HG03442 (cell line): Measurements from ENCODE around the gene ST7L.

Experiments used
- ATAC-seq: cut with Tn5 transposase; IDR thresholded peaks from one replicate; pipeline ENCODE4 v1.9.1; 2021; ENCODE audit warnings: mild to moderate bottlenecking, moderate library complexity; ENCODE audit not compliant: unreplicated experiment

Gene ST7L

DNA sequence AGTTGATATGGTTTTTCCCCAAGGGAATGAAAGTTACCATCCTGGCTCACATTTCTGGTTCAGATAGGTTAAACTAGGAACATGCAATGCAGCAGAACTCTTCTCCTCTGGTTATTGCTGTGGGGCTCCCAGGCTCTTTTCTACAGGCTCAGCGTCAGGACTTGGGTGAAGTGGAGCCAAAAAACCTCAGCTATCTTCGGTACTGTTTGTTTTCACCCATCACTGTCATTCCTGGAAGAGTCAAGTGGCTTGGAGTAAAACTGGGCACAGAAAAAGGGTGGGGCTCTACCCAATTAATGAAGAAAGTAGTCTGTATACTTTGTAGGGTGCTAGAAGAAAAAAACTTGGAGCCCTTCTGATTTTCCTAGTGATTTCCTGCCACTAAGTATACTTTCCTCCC is 100.8 kb downstream of the ST7L start:
- ATAC-seq, result no peak

DNA sequence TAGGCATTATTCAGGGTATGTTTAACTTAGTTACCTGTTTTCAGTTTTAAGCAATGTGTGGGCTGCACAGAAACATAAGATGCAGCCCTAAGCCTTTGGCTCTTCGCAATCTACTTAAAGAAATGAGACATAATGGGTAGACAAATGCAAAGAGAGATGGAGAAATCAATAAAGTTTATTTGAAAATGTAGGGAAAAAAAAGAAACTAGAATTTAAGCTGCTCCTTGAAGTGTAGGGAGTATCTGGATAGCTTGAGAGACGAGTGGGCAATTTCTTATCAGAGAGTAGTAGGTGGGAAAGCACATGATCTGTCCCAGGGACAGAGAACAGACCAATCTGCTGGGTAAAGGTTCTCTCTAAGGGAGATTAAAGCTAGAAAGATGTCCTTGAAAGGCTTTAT is 101.3 kb downstream of the ST7L start:
- ATAC-seq, result no peak

DNA sequence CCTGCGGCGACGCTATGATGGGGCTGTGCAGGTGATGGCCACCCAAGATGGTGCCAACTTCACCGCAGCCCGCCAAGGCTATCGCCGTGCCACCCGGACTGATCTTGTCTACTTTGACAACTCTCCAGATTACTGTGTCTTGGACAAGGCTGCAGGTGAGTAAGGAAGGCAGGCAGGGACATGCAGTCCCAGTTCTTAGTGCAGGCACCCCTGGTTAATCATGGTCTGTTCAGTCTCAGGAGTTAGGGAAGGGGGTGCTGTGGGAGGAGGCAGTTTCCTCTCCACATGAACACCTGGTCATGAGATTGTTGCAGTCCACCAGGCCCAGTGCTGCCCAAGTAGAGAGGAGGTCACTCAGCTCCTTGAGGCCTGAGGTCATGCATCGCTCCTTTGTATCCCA is 101.7 kb downstream of the ST7L start:
- no peak for ATAC-seq

DNA sequence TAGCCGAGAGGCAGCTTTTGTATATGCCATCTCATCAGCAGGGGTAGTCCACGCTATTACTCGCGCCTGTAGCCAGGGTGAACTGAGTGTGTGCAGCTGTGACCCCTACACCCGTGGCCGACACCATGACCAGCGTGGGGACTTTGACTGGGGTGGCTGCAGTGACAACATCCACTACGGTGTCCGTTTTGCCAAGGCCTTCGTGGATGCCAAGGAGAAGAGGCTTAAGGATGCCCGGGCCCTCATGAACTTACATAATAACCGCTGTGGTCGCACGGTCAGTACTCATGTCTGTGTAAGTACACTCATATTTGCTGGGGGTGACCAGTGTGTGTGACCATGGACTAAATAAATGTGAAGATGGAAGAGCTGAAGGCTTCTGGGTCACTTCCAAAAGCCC is 102.8 kb downstream of the ST7L start:
- ATAC-seq, result no peak

DNA sequence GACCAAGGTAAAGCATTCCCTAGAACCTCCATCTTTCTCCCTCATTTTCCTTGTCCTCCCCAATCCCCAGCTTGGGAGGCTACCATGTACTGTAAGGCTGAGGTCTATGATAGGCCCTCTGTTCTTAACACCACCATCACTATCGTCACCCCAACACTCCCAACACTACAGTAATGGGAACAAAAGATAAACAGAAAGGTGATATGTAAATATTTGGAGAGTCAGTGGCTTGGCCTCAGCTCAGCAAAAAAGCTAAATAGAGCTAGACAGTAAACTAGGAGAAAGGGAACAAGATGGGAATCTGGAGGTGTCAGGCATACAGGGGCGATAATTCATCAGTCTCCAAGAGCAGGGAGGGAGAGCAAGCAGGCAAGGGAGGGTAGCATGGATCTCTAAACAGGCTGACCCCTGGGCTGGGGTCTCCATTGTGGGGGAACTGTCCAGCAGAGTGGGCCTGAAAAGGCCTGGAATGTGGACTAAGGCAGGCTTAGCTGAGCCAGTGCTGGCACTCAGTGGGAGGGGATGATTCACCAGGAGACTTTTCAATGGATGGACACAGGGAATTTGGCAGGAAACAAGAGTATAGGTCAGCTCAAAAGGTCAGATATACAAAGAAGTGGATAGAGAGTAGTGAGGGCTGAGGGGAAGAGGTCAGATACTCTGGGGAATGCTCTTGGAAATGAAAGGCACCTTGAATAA is 103.5 kb downstream of the ST7L start:
- ATAC-seq, result no peak

DNA sequence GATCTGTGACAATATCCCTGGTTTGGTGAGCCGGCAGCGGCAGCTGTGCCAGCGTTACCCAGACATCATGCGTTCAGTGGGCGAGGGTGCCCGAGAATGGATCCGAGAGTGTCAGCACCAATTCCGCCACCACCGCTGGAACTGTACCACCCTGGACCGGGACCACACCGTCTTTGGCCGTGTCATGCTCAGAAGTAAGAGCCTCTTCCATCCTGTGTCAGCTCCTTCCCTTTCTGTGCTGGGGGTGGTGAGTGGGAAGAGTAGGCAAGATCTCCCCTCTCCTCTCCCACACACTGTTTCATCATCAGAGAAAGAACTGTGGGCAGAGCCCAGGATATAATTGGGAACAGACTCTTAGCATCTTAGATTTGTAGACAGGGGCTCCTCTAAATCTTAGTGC is 104.0 kb downstream of the ST7L start:
- no peak for ATAC-seq

DNA sequence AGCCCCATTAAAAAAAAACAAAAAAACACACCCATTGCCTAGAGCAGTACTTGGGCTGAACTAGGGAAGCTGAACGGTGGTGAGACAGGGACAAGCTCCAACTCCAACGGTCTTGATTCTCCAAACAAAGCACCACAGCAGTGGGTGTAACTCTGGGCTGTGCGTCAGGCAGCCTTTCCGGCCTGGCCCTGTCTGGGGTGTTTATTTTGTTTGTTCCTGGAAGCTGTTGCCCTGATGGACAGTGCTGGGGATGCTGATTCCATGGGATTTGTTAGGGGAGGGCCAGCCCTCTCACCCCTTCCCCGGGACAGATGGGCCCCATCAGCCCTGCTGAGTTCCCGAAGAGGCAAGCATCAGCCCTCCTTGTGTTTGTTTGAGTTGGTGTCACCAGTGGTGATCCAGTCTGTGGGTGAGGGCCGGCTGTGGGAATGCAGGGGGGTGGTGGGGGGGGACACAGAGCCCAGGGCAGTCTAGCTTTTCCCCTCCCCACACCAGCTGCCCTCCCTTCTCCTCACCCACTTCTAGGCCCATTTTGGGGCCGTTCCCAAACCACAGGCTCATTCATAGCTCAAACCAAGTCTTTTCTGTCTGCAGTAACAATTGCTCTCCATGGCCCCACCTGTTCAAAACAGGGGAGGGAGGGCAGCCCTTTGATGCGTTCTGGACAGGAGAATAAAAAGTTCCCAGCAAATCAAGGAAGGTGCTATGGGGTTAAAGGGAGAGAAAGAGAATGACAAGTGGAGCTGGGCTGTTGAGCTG is 105.7 kb downstream of the ST7L start:
- no peak for ATAC-seq

DNA sequence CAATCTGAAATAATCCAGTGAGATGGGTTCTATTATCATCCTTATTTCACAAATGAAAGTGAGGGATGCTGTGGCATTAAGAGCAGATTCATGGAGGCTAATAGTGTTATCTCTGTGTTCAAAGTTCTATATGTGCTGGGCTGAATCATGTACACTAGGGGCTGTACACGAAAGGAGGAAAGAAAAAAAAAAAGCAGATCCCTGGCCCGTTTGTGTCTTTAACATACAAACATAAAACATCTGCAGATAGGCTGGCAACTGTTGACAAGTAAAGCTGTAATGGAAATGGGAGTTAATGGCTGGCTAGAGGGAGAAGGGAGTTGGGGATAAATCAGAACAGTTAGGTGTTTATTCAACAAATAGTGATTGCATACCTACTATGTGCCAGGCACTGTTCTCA is 107.0 kb downstream of the ST7L start:
- ATAC-seq, result no peak

DNA sequence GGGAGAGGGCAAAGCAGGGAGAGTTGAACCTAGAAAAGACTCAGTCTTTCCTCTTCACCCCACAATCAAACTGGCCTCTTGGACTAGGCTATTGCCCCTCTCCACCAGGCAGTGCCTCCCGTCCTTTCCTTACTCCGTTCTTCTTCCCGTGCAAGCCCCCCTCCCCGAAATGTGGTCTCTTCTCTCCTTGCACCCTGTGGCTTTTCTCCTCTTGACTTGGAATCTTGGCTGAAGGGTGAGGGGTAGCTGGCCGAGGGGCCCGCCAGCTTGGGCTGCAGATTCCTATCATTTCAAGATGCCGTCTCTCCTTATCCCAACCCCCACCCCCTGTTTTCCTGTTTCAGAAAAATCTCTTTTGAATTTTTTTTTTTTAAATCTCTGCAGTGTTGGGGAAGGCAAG is 108.6 kb downstream of the ST7L start:
- no peak for ATAC-seq

DNA sequence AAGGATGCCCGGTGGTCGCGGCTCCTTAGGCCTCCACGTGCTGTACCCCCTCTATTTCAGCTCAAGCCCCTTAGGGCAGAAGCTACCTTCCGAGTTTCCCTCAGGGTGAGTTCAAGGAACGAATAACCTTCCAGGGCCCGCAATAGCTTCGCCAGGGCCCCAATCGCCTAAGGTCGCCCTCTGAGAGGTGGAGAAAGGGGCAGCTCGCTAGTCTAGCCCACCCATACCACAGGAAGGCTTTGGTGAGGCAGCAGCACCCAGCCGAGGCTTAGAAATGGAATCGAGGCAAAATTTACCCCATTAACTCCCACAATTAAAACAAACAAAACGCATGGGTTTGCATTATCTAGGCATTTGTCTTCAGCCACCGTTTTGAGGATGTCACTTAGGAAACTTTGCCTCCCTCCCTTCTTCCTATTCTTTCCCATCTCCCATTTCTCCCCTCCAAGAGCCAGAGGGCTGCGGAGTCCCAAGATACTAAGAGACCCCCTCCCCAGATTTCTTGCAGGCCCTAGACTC is 109.2 kb downstream of the ST7L start:
- ATAC-seq, result no peak

DNA sequence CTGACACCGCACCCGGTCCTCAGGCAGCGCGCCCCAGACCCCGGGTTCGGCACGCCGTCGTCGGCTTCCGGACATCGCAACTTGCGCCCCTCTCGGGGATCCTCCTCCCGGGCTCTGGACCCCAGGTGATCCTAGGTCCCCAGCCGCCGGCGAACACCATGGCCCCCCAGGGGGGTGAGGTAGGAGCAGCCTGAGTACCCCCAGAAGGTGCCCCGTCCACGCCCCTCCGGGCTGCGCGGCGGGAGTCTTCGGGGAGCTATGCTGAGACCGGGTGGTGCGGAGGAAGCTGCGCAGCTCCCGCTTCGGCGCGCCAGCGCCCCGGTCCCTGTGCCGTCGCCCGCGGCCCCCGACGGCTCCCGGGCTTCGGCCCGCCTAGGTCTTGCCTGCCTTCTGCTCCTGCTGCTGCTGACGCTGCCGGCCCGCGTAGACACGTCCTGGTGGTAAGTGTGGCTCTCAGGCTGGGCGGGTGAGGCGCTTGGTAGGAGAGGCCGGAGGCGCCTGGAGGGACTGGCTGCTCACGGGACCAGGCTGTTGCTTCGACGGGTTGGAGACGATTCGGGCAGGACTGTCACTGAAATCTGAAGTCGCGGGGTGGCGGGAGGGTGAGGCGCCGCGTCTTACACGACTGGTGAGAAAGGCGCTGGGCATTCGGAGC is 109.8 kb downstream of the ST7L start:
- ATAC-seq, result peak; percentile 20

DNA sequence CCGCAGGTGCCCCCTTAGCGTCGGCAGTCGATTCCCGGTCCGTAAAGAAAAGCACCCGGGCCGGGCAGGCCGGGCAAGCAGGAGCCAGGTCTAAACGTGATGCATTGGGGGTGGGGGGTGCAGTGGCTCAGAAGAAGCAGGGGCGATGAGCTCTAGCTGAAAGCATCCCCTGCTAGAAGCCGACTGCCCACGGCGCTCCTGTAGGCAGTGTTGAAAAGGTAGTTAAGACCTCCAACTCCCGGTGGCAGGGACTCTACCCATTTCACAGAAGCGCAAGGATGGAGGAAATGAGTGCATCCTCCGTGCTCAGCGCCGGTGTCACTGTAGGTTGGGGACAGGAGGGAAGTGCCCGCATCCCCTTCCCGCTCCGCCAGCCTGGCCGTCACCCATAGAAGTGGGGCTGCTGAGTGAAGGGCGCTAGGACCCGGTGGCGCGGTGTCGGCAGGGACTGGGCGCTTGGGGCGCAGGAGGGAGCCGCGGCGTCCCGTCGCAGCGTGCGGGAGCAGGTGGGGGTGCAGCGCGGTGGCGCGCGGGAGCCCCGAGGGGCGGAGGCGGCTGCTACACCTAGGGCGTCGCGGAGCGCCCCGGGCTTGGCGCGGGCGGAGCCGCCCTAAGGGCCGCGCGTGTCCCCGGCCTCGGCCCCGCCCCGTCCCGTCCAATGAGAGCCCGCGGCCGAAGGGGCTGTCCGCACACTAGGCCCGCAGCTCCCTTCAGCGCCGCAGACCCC is 110.5 kb downstream of the ST7L start, which contains the start of gene WNT2B:
WNT2B (plus strand) TSS at position 688 of the 727 bp plus-strand sequence. CDS start 298 bp downstream, outside the sequence.
- ATAC-seq, result peak; percentile 57

DNA sequence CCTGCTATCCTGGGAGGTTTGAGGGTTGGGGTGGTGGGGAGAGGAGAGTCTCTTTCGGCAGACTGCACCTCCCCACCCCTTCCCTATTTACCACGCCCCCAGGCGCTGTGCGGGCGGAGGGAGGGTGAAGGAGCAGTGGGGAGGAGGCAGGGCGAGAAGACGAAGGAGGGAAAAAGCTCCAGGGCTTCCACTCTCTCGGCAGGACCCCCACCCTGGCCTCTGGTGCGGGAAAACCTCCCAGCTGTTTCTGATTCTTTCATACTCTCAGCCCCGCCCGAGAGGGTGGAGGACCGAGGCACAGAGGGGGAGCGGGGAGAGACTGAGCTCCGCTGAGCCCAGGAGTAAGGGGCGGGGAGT is 111.0 kb downstream of the ST7L start:
- no peak for ATAC-seq

DNA sequence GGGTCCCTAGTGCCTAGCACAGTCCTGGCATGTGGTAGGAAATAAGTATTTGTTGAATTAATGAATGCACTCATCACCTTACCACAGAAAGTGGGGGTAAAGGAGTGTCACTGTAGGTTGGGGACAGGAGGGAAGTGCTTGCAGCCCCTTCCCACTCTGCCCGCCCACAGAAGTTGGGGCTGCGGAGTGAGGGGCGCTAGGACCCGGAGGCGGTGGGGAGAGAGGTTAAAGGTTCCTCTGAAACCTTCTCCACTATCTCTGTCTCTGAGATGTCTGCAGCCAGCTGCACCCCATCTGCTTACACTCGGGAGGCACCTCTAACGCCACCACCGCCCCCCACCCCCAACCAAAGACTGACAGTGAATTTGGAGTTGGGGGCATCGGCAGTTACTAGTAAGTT is 111.6 kb downstream of the ST7L start:
- no peak for ATAC-seq

DNA sequence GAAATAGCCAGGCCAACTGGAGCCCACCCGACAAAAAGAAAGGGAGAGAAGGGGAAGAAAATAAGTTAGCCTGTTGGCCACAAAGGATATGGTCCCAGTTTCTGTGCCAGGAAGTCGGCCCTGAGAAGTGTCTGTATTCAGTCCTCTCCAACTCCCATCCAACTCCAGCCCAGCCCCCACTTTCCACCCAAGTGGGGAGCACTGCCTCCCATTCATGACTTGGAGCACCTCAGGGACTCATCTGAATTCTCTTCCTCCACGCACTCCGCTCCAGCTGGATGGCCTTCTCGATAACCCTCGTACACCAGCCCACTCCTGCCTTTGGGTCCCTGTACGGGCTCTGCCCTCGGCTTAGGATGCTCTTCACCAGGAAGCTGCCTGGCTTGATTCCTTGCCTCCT is 112.2 kb downstream of the ST7L start:
- no peak for ATAC-seq

DNA sequence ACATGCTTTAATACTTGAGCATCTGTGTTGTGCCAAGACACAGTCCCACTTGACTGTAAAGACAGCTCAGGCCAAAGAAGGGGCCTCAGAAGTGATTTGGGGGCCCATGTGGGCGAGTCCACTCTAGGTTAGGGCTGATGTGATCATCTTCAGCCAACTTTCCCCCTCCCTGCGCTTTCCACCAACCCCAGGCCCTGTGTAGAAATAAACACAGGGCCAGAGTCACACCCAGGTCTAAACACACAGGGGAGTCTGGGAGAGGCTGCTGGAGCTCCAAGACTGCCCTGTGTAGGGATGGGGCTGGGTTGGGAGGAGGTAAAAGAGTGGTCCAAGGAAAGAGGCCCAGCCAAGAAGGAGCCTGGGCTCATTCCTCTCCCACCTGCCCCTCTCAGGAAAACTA is 112.6 kb downstream of the ST7L start:
- no peak for ATAC-seq

DNA sequence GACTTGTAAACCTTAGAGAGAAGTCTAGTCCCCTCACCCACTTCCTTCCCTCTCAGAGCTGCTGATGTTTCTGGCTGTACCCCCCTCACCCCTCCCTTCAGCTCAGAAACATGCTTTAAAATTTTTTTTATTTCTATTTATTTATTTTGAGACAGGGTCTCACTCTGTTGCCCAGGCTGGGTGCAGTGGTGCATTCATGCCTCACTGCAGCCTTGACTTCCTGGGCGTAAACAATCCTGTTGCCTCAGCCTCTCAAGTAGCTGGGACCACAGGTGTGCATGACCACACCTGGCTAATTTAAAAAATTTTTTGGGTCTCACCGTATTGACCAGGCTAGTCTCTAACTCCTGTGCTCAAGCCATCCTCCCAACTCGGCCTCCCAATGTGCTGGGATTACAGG is 113.1 kb downstream of the ST7L start:
- ATAC-seq, result no peak

DNA sequence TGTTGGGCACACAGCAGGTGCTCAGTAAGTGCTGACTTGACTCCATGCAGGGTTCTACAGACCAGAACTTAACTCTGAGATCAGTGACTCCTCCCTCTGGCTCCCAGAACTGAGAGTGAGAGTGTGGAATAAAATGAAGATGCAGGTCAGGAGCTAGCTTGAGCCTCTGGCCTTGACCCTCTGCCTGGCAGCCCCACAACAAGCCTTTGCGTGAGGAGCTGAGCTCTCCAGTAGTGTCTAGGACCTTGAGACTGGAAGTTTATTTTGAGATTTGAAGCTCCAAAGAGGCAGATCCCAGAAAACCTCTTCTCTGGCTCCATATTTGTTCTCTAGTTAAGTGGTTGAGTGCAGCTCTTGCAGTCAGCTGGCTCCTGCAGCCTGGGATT is 113.5 kb downstream of the ST7L start:
- ATAC-seq, result no peak

DNA sequence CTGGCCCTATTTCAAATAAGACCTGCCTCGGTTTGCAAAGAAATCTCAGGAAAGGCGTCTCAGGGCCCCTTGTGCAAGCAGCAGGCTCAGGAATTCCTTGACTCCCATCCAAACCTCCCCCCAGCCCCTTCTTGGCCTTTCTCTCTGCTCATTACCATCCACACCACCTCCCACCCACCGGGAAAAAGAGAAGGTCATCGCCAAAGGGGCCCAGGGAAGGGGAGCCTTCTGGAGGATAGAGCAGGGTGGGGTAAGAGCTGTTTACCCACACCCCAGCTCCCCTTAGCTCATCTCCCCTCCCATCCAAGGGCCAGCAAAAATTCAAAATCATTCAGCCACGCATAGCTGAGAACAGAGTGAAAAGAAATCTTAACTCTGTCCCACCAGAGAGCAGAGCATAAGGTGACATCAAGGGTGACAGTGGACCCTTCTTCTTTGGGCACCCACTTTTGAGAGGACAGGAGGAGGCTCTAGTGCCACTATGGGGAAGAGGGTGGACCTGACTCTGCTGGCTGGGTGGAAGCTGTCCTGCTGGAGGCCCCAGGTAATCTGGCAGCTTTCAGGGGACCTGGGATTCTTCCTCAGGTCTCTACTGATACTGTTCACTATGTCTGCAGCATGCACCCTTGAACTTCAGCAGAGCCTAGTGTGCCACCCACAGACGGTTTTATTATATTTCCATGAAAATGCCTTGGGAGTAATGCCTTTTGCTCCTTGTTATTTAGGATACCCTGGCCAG is 114.1 kb downstream of the ST7L start:
- ATAC-seq, result no peak

DNA sequence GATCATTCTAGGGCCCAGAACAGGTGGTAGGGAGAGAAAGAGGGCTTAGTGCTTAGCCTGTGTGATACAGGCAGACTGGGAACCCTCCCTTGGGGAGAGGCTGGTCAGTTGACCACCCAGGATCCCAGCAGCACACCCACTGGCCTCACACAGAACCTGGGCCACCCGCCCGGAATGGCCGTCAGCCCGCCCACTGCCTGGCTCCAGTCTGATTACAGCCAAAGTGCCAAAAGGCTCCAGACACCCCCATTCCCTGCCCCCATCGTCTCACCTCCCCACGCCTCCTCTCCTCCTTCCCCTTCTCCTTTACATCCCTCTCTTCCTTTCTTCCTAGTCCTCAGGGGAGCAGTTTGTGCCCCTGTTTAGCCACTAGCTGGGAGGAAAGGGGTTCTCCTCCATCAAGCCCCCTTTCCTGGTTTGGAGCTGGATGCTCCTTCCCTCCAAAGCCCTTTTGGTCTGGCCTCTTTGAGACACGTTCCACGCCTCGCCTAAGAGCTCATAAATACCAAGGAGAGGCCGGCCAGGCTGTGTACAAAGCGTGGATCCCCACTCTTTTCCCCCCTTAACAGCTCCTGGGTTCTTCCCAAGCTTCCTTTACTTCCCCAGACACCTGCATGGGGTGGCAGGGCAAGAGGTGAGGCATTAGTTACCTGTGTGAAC is 114.8 kb downstream of the ST7L start:
- no peak for ATAC-seq
